ENCODE data around the gene ZNF23.
A peak's percentile ranks its signal among the peaks of the same experiment; 100 is the strongest.

ZNF23 gene

DNA sequence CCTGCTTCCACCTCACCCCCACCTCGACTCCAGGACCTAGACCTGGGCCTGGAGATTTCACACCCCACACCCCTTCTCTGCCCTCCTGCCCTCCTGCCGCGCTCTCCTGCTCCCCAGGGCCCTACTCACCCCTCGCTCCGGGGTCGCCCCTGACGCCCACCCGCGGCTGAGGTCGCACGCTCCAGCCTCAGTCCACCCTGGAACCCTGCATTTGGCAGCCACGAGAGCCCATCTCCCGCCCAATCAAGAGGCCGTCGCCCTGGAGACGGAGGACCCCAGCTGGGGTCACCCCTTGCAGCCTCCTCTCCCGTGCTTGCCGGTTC is 36.3 kb downstream of the ZNF23 start:
- no peak for DNase-seq

DNA sequence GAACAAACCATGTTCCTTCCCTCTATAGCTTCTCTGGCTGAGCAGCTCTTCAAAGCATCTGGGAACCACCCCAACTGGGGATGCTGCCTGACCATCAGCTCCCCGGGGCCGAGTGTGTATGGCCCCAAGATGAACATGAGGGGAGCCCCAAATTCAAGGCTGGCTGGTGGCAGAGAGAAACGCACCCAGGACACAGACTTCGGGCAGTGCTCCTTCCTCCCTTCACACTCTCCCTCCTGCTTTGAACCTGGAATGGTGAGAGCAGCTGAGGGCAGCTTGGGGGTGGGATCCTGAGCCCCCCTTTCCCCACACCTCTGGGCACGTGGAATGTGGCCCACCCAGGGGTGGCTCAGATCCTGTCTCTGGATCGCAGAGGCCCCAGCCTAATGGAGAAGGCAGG is 37.4 kb downstream of the ZNF23 start:
- DNase-seq = no peak

DNA sequence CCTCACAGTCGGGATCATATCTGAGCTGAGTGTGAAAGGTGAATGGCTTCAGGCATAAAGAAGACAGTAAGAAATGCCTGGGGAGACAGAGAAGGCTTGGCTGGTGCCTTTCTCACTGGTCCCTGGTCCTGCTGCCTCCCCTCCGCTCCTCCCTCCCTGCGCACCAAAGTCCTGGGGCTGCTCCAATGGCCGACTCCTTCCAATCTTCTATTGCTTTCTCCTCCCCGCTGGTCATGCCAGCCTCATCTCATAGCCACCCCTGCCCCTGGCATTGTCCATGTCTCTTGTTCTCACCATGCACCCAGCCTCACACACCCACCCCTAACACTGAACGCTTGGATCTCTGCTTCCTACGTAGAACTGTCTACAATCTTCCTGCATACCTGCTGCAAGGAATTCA is 38.2 kb downstream of the ZNF23 start:
- DNase-seq = no peak

DNA sequence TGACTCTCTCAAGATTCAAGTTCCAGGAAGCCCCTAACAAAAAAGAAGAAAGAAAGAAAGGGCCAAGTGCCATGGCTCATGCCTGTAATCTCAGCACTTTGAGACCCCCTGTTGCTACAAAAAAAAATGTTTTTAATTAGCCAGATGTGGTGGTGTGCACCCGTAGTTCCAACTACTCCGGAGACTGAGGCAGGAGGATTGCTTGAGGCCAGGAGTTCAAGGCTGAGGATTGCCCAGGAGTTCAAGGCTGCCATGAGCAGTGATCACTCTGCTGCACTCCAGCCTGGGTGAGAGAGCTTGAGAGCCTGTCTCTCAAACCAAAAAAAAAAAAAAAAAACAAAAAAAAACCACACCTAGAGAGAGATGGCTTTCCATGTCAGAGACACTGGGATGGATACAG is 39.0 kb downstream of the ZNF23 start:
- no peak for DNase-seq

DNA sequence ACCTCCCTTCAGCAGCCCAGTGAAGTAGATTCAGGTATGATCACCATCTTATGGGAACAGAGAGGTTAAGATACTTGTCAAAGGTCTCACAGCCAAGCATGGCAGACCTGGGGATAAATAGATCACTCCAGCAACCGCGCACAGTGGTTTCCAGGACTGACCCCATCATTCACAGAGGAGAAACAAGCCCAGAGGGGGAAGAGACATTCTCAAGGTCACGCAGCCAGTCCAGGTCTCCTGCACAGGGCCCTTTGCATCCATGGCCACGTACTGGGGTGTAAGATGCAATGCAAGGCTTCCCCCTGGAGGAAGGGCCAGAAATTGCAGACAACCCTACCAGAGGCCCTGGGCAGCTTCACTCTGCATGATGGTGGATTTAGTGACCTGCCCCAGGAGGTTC is 40.1 kb downstream of the ZNF23 start:
- no peak for DNase-seq

DNA sequence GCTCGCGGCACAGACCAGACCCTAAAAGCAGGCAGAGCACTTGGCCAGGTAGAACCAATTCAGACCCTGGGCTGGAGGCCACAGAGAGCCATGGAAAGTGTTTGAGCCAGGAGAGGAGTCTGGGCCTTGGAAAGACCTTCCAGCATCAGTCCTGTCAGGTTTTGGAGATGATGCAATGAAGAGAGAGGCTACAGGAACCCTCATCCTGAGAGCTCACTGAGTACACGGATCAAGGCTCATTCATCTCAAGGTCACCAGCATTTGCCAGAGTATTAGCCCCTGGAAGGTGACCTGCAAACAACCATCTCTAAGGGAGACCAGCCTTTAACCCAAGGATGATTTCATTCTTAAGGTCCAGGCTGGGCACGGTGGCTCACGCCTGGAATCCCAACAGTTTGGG is 48.0 kb downstream of the ZNF23 start:
- DNase-seq = no peak

DNA sequence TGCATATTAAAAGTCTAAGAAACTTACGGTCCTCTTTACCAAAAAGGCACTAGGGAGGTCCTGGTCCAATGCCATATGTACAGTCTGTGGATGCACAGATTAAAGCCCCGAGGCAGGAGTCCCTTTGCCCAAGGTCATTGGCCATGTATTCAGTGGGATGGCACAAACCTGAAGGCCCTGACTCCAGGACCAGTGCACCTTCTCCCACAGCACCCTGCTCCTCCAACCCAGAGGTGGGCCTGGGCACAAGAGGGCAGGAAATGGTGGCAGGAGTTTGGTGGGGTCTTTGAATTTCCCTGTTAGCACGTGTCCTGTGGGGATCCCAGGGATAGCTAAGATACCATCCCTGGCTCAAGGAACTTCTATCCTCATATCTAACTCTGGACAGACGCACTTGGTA is 48.7 kb downstream of the ZNF23 start:
- DNase-seq = no peak

DNA sequence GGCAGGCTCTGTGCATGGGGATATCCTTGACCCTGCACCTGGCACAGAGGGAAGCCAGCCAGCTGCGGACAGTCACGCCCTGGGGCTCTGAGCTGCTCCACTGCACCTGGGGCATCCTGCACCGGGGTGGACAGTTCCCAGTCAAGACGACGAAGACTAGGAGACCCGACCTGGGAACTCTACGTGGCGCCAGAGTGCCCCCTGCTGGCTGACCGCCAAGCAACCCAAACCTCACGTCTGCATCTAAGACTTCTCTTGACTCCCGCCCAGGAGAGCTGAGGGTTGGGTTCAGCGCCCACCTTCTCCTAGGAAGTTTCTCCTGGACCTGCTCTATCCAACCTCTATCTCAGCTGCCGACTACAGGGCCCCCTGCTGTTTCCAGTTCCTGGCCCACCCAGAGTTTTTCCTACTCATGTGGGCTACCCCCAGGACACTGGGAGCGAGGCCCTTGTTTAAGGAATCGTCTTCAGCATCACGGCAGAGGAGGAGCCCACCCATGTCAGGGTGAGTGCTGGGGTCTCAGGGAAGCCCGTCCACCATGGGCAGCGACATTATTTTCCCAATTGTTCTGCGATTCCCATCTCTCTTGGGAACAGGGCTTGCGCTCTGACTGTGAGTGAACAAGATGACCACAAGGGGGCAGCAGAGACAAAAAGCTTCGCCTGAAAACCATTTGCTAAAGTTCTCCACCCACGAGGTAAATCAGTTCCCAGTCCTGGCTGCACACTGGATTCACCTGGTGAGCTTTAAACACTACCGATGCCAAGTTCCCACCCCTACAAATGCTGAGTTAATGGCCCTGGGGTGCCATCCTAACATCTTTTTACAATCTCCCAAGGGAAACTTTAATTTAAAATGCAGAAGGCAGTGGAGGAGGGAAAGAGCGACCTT is 49.5 kb downstream of the ZNF23 start:
- DNase-seq = peak; percentile 39 to 48

DNA sequence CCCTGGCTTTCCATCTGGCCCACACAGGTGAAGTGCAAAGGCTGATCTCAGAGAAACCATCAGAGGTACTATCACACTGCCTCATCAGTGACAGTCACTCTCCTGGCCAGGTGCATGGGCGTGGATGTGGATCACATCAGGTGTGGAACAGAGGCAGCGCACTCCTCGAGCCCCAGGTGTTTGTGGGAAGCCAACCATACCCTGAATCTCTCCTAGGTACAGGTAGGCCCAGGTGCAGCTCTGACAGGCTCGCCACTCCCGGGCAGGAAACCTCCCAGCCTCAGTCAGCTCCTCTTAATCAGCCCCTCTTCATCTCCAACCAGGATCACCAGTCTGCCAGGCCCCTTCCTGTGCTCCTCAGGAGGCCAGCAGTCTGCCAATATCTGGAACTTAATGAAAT is 51.9 kb downstream of the ZNF23 start:
- no peak for DNase-seq

DNA sequence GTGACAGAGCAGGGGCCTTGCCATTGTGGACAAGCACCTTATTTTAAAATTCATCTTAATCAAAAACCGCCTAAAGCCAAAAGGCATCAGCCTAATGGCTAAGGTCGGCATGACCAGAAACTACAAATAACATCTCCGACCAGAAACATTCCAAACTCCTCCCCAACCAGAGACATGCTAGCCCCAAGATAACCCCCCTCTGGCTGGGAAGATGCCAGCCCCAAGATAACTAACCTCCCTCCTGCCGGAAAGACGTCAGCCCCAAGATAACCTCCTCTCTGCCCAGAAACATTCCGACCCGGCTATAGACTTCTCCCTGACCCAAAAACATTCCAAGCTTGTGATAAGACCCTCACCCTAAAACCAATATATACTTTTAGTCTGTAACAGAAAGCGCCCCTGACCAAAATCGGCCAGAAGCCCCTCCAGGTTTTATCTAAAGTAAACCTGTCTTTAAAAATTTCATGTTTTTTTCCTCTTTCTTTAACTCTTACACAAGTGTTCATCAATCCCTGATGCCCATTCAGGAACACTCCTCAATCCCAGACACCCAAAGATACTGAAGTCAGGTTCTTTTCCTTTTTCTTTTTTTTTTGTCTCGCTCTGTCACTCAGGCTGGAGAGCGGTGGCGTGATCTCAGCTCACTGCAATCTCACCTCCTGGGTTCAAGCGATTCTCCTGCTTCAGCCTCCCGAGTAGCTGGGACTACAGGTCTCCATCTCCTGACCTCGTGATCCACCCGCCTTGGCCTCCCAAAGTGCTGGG is 52.9 kb downstream of the ZNF23 start:
- no peak for DNase-seq

DNA sequence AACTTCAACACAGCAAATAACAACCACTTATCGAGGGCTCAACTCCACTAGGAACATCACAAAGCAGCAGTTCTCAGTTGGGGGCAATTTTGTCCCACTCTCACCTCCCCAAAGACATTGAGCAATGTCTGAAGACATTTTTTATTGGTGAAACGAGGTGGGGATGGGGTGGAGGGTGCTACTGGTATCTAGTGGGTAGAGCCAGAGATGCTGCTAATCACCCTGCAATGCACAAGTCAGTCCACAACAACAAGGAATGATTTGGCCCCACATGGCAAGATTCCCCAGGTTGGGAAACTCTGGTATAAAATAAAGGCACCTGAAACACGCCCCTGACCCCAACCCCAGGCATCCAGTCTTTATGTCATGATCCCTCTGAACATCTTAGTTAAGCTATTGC is 53.5 kb downstream of the ZNF23 start:
- DNase-seq = no peak

DNA sequence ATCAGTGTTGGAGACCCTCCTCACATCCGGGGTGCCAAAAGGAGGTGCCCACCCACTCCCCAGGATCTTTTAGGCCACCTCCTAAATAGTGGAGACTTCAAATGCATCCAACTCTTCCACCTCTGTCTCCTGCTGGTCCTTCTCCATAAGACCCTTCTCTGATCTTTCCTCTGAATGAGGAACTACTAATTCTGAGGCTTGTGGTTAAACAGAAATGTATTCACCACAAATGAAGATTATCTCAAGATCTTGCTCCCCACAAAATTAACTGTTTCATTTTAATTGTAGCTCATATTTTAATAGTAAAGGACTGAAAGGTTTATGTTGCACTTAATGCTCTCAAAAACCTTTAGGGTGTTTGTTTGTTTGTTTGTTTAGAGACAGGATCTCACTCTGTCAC is 54.3 kb downstream of the ZNF23 start:
- no peak for DNase-seq

DNA sequence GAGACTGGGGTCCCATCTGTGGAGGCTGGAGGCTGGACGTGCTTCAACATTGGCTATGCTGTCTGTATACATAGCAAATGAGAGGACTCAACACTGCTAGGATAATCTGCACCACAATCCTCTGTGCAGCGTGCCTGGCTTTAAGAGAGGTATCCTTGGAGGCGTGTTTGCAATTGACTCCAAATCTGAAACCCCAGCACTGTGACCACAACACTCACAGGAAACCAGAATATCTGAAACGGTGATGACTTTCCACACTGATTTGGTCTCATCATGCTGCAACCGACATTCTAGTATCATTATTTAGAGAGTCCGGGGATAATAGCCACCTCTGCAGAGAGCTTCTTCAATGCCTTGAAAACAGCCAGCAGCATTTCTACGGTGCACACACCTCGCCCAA is 55.3 kb downstream of the ZNF23 start:
- DNase-seq = no peak

DNA sequence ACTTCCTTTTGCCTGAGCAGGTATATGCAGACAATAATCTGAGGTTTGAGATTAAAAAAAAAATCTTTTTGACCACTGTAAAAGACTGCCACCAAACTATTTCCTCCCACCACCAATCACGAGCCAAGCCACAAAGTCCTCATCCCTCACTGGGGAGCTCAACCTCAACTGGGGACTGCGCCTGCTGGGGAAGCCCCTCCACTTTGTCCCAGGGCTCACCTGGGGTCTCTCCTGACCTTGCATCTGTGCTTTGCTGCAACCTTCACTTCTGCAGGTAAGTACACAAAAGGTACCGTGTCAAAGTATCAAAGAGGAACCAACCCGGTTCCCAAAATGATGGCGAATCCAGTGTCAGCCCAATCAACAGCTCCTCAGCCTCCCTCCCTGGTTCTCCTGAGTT is 55.7 kb downstream of the ZNF23 start:
- no peak for DNase-seq

DNA sequence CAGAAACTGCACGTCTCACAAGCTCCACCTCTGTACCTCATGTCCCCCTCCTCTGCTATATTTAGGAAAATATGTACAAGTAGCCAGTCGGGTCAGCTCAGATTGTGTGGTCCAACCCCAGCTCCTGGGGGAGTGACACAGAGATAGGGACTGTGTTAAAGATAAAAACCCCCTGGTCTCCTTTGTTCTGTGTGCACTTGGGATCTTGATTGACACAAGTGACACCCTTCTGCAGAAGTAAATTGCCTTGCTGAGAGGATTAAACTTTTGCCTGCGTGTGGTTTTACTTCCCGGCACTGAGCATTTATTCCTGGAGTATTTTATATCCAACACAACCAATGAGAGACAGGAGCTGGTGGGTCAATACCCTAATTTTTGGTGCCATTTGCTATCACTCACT is 57.7 kb downstream of the ZNF23 start:
- DNase-seq = no peak

DNA sequence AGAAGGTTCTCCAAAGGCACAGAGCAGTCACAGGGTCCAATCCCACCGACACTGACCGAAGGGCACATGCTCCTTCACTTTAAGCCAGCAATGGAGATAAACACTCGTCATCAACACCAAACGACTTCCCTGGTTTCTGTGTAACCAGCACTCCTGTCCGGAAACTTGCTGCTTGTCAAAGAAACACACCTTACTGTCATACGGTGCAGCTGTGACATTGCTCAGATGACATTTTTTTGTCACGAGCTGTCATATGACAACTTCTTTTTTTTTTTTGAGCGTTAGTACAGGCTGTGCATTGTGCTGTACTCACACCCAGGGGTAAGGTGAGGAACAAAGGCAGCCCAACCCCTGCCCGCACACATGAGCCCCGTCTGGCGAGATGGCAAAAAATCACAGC is 59.4 kb downstream of the ZNF23 start:
- DNase-seq = no peak

DNA sequence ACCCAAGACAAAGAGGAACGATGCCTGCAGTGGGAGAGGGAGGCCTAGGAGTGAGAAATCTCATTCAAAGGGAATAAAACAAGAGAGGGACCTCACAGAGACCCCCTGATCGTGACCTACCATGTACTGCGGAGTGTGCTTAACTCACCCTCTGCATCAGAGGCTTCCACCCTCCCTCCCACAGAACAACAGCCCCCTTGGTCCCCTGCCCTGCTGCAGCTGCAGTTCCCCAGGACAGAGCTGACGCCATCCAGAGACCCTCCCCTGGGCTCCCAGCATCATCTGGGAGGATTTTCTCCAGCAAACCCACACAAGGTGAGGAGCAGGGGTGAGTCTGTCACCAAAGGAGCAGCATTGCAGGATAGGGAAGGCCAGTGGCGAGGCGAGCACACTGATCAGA is 60.0 kb downstream of the ZNF23 start:
- DNase-seq = no peak

DNA sequence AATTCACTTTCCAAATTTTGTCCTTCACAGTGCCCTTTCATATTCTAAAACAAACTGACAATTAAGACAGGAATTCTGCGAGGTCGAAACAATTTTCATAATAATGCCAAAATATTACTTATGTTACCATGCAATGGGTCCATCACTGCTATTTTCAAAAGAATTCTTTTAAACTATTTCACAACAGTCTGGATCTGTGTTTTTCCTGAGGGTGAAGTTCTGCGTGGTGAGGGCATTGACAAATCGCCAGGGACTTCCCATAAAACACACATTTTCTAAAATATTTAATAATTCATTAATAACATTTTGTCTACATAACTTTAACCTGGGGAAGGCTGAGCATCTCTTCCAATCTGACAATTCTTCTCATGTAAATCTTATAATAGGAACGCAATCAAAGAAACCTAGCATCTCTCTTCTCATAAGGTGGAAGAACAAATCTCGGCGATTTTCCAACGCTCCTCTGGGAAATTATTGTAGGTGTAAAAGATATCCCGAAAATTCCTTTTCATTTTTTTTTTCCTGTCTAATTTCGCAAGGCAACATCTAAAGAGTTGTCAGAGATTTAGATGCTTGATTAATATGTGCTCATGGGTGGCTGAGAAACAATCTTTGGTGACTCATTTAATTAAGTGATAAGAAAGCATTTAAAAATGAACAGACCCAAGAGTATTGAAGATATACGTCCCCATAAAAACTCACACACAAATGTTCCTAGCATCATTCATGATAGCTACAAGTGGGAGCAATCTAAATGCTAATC is 62.1 kb downstream of the ZNF23 start:
- no peak for DNase-seq
